ENCODE measurements around the gene ZNF18. TPM values are rescaled to one million over a fixed set of nuclear protein-coding genes. Genes with fewer than 3 reads are reported as not detected.

The ZNF18 gene
- total RNA-seq, 1 experiment from 2014 or later, result 13.9 TPM

DNA sequence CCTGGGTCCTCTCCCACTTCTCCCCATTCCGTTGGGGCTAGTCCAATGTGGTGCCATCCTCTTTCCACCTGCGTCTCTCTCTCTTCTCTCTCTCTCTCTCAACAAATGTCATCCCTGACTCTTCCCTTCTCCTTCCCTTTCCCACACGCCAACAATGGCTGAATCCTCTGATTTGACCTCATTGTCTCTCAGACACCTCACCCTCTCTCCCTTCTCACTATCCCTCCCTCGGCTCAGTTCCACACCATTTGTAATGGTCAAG, 628 bp upstream of the ZNF18 start:
- Histone ChIP-seq H3K9me2 (replicated peaks; ENCODE audit: insufficient read depth, low read length) (peaks cover 6% of the 10 kb centered on the region; the same call in 1 of the 2 replicates), H3K4me3 (ENCODE audit: low read length) (peak overlapping the region; percentile 94), H2AFZ (ENCODE audit: low read length) (peak overlapping the region; percentile 100), H3K9me3 (ENCODE audit: low read length) (no peaks in the 10 kb centered on the region), H3K36me3 (ENCODE audit: insufficient read depth, low read length) (no peaks in the 10 kb centered on the region), H3K27ac (ENCODE audit: low read length) (no peak overlapping the region), H3K4me2 (ENCODE audit: low read depth, low read length, poor library complexity, severe bottlenecking) (peak overlapping the region; percentile 87), H3K9ac (ENCODE audit: low read length) (peak overlapping the region; percentile 72; the same call in 1 of the 2 replicates), H4K20me1 (ENCODE audit: insufficient read depth, low read depth, low read length) (no peaks in the 10 kb centered on the region), H3K79me2 (ENCODE audit: low read length) (peaks cover 23% of the 10 kb centered on the region), H3K27me3 (ENCODE audit: low read length) (no peaks in the 10 kb centered on the region), H3K4me1 (ENCODE audit: low read length) (peaks cover 14% of the 10 kb centered on the region)
- DNase-seq, result no peak

DNA sequence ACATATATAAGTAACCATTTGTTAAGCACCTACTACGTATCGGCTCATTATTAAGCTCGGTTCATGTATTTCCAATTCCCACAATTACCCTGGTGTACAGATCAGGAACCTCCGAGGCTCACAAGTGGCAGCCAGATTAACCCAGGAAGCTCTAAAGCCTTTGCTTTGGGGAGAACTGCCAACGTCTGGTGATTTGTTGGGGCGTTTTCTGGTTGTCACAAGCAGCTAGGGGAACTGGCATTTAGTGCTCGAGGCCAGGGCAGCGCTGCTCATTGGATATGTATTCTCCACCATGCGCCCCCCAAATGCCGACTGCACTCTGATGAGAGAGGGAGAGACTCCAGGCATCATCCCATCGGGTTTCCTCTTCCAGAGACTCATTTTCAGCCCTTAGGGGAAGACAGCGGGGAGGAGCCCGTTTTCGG, 541 bp downstream of the ZNF18 start:
- peaks cover 23% of the 10 kb centered on the region for H3K79me2 ChIP-seq (ENCODE audit: low read length)
- peaks cover 6% of the 10 kb centered on the region; the same call in 1 of the 2 replicates for H3K9me2 ChIP-seq (replicated peaks; ENCODE audit: insufficient read depth, low read length)
- H3K9me3 ChIP-seq (ENCODE audit: low read length), result no peaks in the 10 kb centered on the region
- no peaks in the 10 kb centered on the region for H3K27me3 ChIP-seq (ENCODE audit: low read length)
- H3K36me3 ChIP-seq (ENCODE audit: insufficient read depth, low read length), result no peaks in the 10 kb centered on the region
- H3K4me1 ChIP-seq (ENCODE audit: low read length), result peaks cover 14% of the 10 kb centered on the region
- DNase-seq, result peak; percentile 85
- peak overlapping the region; percentile 55 for H3K27ac ChIP-seq (ENCODE audit: low read length)
- H4K20me1 ChIP-seq (ENCODE audit: insufficient read depth, low read depth, low read length), result no peaks in the 10 kb centered on the region
- peak overlapping the region; percentile 82 for H3K4me2 ChIP-seq (ENCODE audit: low read depth, low read length, poor library complexity, severe bottlenecking)
- peak overlapping the region; percentile 40 for H2AFZ ChIP-seq (ENCODE audit: low read length)
- peak overlapping the region; percentile 91 for H3K9ac ChIP-seq (ENCODE audit: low read length)
- peak overlapping the region; percentile 94 for H3K4me3 ChIP-seq (ENCODE audit: low read length)

DNA sequence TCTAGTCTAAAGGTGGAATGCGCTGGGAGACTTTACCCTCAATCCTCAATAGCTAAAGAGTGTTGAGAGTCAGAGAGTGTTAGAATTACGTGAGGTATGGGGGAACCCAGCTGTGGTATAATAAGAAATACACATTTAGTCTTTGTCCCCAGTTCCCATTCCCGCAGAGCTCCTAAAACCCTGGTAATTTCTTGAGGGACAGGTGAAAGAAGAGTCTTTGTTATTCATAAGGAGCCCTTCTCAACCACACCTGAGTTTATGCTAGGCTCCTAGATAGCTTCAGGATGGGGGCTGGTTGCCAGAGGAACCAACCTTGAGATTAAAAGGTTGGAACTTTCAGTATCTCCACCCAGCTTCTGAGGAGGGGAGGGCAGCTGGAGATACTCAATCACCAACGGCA, 5.8 kb downstream of the ZNF18 start:
- H3K9me3 ChIP-seq (ENCODE audit: low read length), result no peaks in the 10 kb centered on the region
- no peaks in the 10 kb centered on the region for H4K20me1 ChIP-seq (ENCODE audit: insufficient read depth, low read depth, low read length)
- no peak overlapping the region for H3K27ac ChIP-seq (ENCODE audit: low read length)
- peaks cover 5% of the 10 kb centered on the region; the same call in 1 of the 2 replicates for H3K36me3 ChIP-seq (ENCODE audit: insufficient read depth, low read length)
- H3K4me1 ChIP-seq (ENCODE audit: low read length), result peaks cover 8% of the 10 kb centered on the region
- H3K27me3 ChIP-seq (ENCODE audit: low read length), result no peaks in the 10 kb centered on the region
- H3K79me2 ChIP-seq (ENCODE audit: low read length), result peaks cover 30% of the 10 kb centered on the region
- no peak overlapping the region for H3K9ac ChIP-seq (ENCODE audit: low read length)
- no peak overlapping the region for H2AFZ ChIP-seq (ENCODE audit: low read length)
- H3K9me2 ChIP-seq (replicated peaks; ENCODE audit: insufficient read depth, low read length), result no peaks in the 10 kb centered on the region
- H3K4me2 ChIP-seq (ENCODE audit: low read depth, low read length, poor library complexity, severe bottlenecking), result no peak overlapping the region
- no peak for DNase-seq
- H3K4me3 ChIP-seq (ENCODE audit: low read length), result no peak overlapping the region

DNA sequence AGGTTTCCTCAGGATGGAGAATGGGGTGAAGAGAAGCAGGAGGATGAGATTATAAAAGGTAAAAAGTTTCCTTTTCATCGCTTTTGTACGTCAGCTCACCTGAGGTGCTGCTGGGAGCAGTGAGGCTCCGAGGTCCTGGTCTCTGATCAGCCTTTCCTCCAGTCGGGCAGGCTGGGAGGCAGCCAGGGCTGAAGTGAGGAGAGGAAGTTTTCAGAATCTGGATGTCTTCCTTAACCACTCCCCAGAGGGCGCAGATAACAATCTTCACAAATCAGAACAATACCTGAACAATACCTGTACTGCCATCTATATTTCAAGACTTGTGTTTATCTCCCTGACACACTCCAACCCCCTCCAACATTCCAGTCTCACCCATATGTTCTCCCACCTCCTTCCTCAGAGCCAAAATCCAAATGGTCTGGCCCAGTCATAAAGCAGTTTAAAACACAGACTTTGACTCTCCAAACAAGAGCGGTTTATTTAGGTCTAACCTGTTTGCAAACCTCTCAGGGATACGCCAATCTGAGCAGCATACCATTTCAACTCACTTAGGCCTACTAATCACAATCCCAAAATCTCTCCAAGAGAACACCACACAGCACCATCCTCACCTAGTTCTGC, 6.8 kb downstream of the ZNF18 start:
- H3K9me2 ChIP-seq (replicated peaks; ENCODE audit: insufficient read depth, low read length), result no peaks in the 10 kb centered on the region
- H2AFZ ChIP-seq (ENCODE audit: low read length), result no peak overlapping the region
- peaks cover 24% of the 10 kb centered on the region for H3K79me2 ChIP-seq (ENCODE audit: low read length)

GRCh38 chr17:11986942-11987329, 10.3 kb downstream of the ZNF18 start:
- no peak overlapping the region for H2AFZ ChIP-seq (ENCODE audit: low read length)
- H3K27ac ChIP-seq (ENCODE audit: low read length), result no peak overlapping the region
- H3K36me3 ChIP-seq (ENCODE audit: insufficient read depth, low read length), result peaks cover 21% of the 10 kb centered on the region
- no peaks in the 10 kb centered on the region for H4K20me1 ChIP-seq (ENCODE audit: insufficient read depth, low read depth, low read length)
- H3K4me2 ChIP-seq (ENCODE audit: low read depth, low read length, poor library complexity, severe bottlenecking), result no peak overlapping the region
- H3K9me2 ChIP-seq (replicated peaks; ENCODE audit: insufficient read depth, low read length), result no peaks in the 10 kb centered on the region
- H3K4me3 ChIP-seq (ENCODE audit: low read length), result no peak overlapping the region
- no peaks in the 10 kb centered on the region for H3K27me3 ChIP-seq (ENCODE audit: low read length)
- no peaks in the 10 kb centered on the region for H3K4me1 ChIP-seq (ENCODE audit: low read length)
- no peak overlapping the region for H3K9ac ChIP-seq (ENCODE audit: low read length)
- H3K9me3 ChIP-seq (ENCODE audit: low read length), result no peaks in the 10 kb centered on the region
- DNase-seq, result no peak
- peaks cover 16% of the 10 kb centered on the region for H3K79me2 ChIP-seq (ENCODE audit: low read length)

More for the DNA sequence above, 6.8 kb downstream of the ZNF18 start:
- H3K4me2 ChIP-seq (ENCODE audit: low read depth, low read length, poor library complexity, severe bottlenecking), result no peak overlapping the region
- DNase-seq, result no peak
- H3K27me3 ChIP-seq (ENCODE audit: low read length), result no peaks in the 10 kb centered on the region
- no peak overlapping the region for H3K4me3 ChIP-seq (ENCODE audit: low read length)
- peaks cover 5% of the 10 kb centered on the region; the same call in 1 of the 2 replicates for H3K36me3 ChIP-seq (ENCODE audit: insufficient read depth, low read length)
- no peaks in the 10 kb centered on the region for H4K20me1 ChIP-seq (ENCODE audit: insufficient read depth, low read depth, low read length)
- no peak overlapping the region for H3K9ac ChIP-seq (ENCODE audit: low read length)
- H3K4me1 ChIP-seq (ENCODE audit: low read length), result no peaks in the 10 kb centered on the region; the same call in 1 of the 2 replicates
- no peaks in the 10 kb centered on the region for H3K9me3 ChIP-seq (ENCODE audit: low read length)
- no peak overlapping the region for H3K27ac ChIP-seq (ENCODE audit: low read length)

- Histone ChIP-seq H3K36me3 (ENCODE audit: insufficient read depth, low read length) (peaks cover 21% of the 10 kb centered on the region), H3K4me1 (ENCODE audit: low read length) (no peaks in the 10 kb centered on the region), H3K9ac (ENCODE audit: low read length) (no peak overlapping the region)
Measured at GRCh38 chr17:11986179-11986941, 10.9 kb downstream of the ZNF18 start.

GRCh38 chr17:11981862-11982261, 15.4 kb downstream of the ZNF18 start:
- no peak for DNase-seq
- no peaks in the 10 kb centered on the region for H3K9me3 ChIP-seq (ENCODE audit: low read length)
- H3K36me3 ChIP-seq (ENCODE audit: insufficient read depth, low read length), result peaks cover 37% of the 10 kb centered on the region
- H3K9ac ChIP-seq (ENCODE audit: low read length), result no peak overlapping the region
- H3K79me2 ChIP-seq (ENCODE audit: low read length), result peaks cover 9% of the 10 kb centered on the region
- H4K20me1 ChIP-seq (ENCODE audit: insufficient read depth, low read depth, low read length), result no peaks in the 10 kb centered on the region
- no peak overlapping the region for H2AFZ ChIP-seq (ENCODE audit: low read length)
- H3K27me3 ChIP-seq (ENCODE audit: low read length), result no peaks in the 10 kb centered on the region
- H3K27ac ChIP-seq (ENCODE audit: low read length), result no peak overlapping the region
- H3K9me2 ChIP-seq (replicated peaks; ENCODE audit: insufficient read depth, low read length), result no peaks in the 10 kb centered on the region
- H3K4me3 ChIP-seq (ENCODE audit: low read length), result no peak overlapping the region
- no peaks in the 10 kb centered on the region for H3K4me1 ChIP-seq (ENCODE audit: low read length)
- no peak overlapping the region for H3K4me2 ChIP-seq (ENCODE audit: low read depth, low read length, poor library complexity, severe bottlenecking)

More at GRCh38 chr17:11986179-11986941, 10.9 kb downstream of the ZNF18 start:
- DNase-seq, result no peak
- Histone ChIP-seq H3K9me3 (ENCODE audit: low read length) (no peaks in the 10 kb centered on the region), H2AFZ (ENCODE audit: low read length) (no peak overlapping the region), H3K27me3 (ENCODE audit: low read length) (no peaks in the 10 kb centered on the region), H3K27ac (ENCODE audit: low read length) (no peak overlapping the region), H3K79me2 (ENCODE audit: low read length) (peaks cover 16% of the 10 kb centered on the region), H3K4me3 (ENCODE audit: low read length) (no peak overlapping the region), H3K4me2 (ENCODE audit: low read depth, low read length, poor library complexity, severe bottlenecking) (no peak overlapping the region), H4K20me1 (ENCODE audit: insufficient read depth, low read depth, low read length) (no peaks in the 10 kb centered on the region), H3K9me2 (replicated peaks; ENCODE audit: insufficient read depth, low read length) (no peaks in the 10 kb centered on the region)

GRCh38 chr17:11980813-11981212, 16.5 kb downstream of the ZNF18 start:
- peaks cover 5% of the 10 kb centered on the region; the same call in 1 of the 2 replicates for H3K79me2 ChIP-seq (ENCODE audit: low read length)
- H3K9ac ChIP-seq (ENCODE audit: low read length), result no peak overlapping the region
- no peak overlapping the region for H2AFZ ChIP-seq (ENCODE audit: low read length)
- H3K9me3 ChIP-seq (ENCODE audit: low read length), result no peaks in the 10 kb centered on the region
- H3K4me2 ChIP-seq (ENCODE audit: low read depth, low read length, poor library complexity, severe bottlenecking), result no peak overlapping the region
- peaks cover 38% of the 10 kb centered on the region for H3K36me3 ChIP-seq (ENCODE audit: insufficient read depth, low read length)
- H3K4me1 ChIP-seq (ENCODE audit: low read length), result no peaks in the 10 kb centered on the region
- no peak overlapping the region for H3K4me3 ChIP-seq (ENCODE audit: low read length)
- DNase-seq, result no peak
- H4K20me1 ChIP-seq (ENCODE audit: insufficient read depth, low read depth, low read length), result no peaks in the 10 kb centered on the region
- H3K27me3 ChIP-seq (ENCODE audit: low read length), result no peaks in the 10 kb centered on the region
- H3K27ac ChIP-seq (ENCODE audit: low read length), result no peak overlapping the region
- no peaks in the 10 kb centered on the region for H3K9me2 ChIP-seq (replicated peaks; ENCODE audit: insufficient read depth, low read length)
